ENCODE results near the gene UPF3A.

- TF ChIP-seq POU2F2 (IDR thresholded peaks at IDR 0.05; ENCODE audit: low read depth, low read length), result no peak
- no peak for TF ChIP-seq POLR2A (IDR thresholded peaks at IDR 0.05; ENCODE audit: low read depth, low read length)
- no peak for TF ChIP-seq POLR2AphosphoS5 (IDR thresholded peaks at IDR 0.05; ENCODE audit: low read depth, low read length)
- TF ChIP-seq TAF1 (IDR thresholded peaks at IDR 0.05; ENCODE audit: low read depth, low read length), result no peak
These were observed 30.0 kb downstream of the UPF3A start for GRCh38 chr13:114311387-114311786.

All from GM12891 (cell line).